Coronary artery (tissue), 2 donors: Measurements from ENCODE around the gene CEP192.

Source experiments
- DNase-seq: peaks from one replicate; pipeline ENCODE4 v3.0.0-alpha.2; 2017; ENCODE audit warnings: low spot score
- H3K27ac ChIP-seq, 2 donors: fragments of 200-600 bp; sonication (generic); one replicate each; pipeline ENCODE4 v1.5.1; 2016 to 2019
- H3K4me3 ChIP-seq: fragments of 200-600 bp; sonication (generic); 2 replicates; pipeline ENCODE4 v1.5.1; 2016; ENCODE audit warnings: mild to moderate bottlenecking, moderate library complexity
- TF ChIP-seq, protein P1 (sequence below): fragments of 200-600 bp; sonication (generic); IDR thresholded peaks from one replicate; pipeline ENCODE4 v1.5.1; 2019; ENCODE audit warnings: antibody characterized with exemption

CEP192 gene

GRCh38 chr18:12958478-12958877 is 32.7 kb upstream of the CEP192 start:
- DNase-seq = no peak
- Histone ChIP-seq H3K4me3 (no peak overlapping the region), H3K27ac (no peak overlapping the region)
- TF ChIP-seq, protein P1, sequence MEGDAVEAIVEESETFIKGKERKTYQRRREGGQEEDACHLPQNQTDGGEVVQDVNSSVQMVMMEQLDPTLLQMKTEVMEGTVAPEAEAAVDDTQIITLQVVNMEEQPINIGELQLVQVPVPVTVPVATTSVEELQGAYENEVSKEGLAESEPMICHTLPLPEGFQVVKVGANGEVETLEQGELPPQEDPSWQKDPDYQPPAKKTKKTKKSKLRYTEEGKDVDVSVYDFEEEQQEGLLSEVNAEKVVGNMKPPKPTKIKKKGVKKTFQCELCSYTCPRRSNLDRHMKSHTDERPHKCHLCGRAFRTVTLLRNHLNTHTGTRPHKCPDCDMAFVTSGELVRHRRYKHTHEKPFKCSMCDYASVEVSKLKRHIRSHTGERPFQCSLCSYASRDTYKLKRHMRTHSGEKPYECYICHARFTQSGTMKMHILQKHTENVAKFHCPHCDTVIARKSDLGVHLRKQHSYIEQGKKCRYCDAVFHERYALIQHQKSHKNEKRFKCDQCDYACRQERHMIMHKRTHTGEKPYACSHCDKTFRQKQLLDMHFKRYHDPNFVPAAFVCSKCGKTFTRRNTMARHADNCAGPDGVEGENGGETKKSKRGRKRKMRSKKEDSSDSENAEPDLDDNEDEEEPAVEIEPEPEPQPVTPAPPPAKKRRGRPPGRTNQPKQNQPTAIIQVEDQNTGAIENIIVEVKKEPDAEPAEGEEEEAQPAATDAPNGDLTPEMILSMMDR = no peak

- TF ChIP-seq, protein P1 = no peak
- DNase-seq = no peak
- H3K4me3 ChIP-seq = no peak overlapping the region
- H3K27ac ChIP-seq = no peak overlapping the region
These were observed 30.8 kb upstream of the CEP192 start for GRCh38 chr18:12960395-12960794.

DNA sequence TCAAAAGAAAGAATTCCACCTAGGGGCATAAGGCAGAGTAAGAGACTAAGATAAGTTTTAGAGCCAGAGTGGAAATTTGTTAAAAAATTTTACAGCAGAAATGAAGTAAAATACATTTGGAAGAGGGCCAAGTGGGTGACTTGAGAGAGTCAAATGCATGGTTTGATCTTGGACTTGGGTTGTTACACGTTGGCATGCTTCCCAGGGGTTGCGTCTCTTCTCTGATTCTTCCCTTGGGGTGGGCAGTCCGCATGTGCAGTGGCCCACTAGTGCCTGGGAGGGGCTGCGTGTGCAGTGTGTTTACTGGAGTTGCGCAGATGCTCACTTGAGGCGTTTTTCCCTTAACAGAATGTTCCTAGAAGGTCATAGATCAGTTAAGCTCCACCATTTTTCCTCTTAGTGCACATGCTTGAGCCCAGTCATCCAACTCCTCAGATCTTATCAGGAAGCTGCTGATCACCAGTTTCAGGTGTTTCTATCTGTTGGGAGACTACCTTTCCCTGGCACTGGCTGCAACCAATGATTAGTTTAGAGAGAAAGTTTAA is 30.2 kb upstream of the CEP192 start:
- TF ChIP-seq, protein P1 = no peak
- Histone ChIP-seq H3K27ac (no peak overlapping the region), H3K4me3 (no peak overlapping the region)
- DNase-seq = no peak

DNA sequence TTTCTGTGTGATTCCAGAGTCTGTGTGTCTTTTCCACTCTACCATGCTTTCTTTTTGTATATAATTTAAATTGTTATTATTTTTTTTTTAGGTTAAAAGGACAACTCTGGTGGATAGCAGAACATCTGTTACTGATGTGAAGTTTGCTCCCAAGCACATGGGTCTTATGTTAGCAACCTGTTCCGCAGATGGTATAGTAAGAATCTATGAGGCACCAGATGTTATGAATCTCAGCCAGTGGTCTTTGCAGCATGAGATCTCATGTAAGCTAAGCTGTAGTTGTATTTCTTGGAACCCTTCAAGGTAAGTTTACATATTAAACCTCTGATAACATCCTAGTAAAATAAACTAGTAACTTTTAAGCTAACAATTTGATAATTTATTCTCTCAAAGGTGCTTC is 28.1 kb upstream of the CEP192 start:
- TF ChIP-seq, protein P1 = no peak
- Histone ChIP-seq H3K4me3 (no peak overlapping the region), H3K27ac (no peak overlapping the region)
- no peak for DNase-seq

DNA sequence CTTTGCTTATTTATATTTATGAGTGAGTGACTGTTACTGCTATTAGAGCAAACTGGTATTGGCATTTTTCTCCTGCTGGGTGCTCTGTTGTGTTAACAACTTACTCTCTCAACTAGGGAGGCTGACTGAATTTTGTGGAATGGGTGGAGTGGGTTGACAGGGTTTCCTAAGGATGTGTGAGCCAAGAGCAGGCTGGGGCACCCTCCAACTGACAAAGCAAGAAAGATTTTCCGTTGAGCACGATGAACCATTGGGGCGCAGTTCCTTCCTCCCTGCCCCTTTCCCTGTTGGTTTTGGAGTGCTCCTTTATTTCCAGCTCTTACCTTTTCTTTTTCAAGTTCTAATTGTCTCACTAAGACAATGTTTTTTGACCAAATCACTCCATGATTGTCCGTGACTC is 23.0 kb upstream of the CEP192 start:
- DNase-seq = no peak
- TF ChIP-seq, protein P1 = no peak
- no peak overlapping the region for H3K4me3 ChIP-seq
- no peak overlapping the region for H3K27ac ChIP-seq

GRCh38 chr18:12968619-12969018 is 22.5 kb upstream of the CEP192 start:
- Histone ChIP-seq H3K4me3 (no peak overlapping the region), H3K27ac (no peak overlapping the region)
- no peak for DNase-seq
- TF ChIP-seq, protein P1 = no peak

- no peak overlapping the region for H3K4me3 ChIP-seq
- TF ChIP-seq, protein P1 = no peak
- DNase-seq = no peak
- no peak overlapping the region for H3K27ac ChIP-seq
These were observed 17.5 kb upstream of the CEP192 start for GRCh38 chr18:12973562-12974213.
